IMR-90 (cell line): Measurements from ENCODE around the gene PCID2. TPM values are rescaled to one million over a fixed set of nuclear protein-coding genes. Genes with fewer than 3 reads are reported as not detected.

Experiments used
- ATAC-seq: fragments of 200-7000 bp; cut with Tn5 transposase; 2 replicates; pipeline ENCODE4 v1.9.1; 2020; ENCODE audit warnings: low read depth, mild to moderate bottlenecking, moderate library complexity
- BruUV-seq: library from RNA; stranded (reverse); fragments of 400-500 nt; replicated peaks from 2 replicates; lab custom pipeline; 2021; lab: Mats Ljungman, UMichigan
- CTCF ChIA-PET: fragments of 300-600 bp; formaldehyde crosslinking; extraction: SDS; loops from one replicate; lab custom pipeline; 2021; ENCODE audit warnings: antibody characterized with exemption; lab: Yijun Ruan, JAX
- POLR2A ChIA-PET: fragments of 300-600 bp; sonication (Branson Sonifier 250); formaldehyde crosslinking; loops from one replicate; lab custom pipeline; 2022; ENCODE audit warnings: antibody characterized with exemption; ENCODE audit not compliant: unreplicated experiment; lab: Charles Lee
- DNase-seq: peaks from one replicate; pipeline ENCODE4 v3.0.0; 2013
- H2AFZ ChIP-seq: replicated peaks from 2 replicates; pipeline ENCODE3; 2013; ENCODE audit warnings: low read length, mild to moderate bottlenecking; ENCODE audit not compliant: poor library complexity
- H2AK5ac ChIP-seq: 2 replicates; pipeline ENCODE4 v1.6.1; 2013; ENCODE audit warnings: low read depth, low read length, inconsistent platforms
- H2AK9ac ChIP-seq: replicated peaks from 2 replicates; pipeline ENCODE3; 2013; ENCODE audit warnings: mild to moderate bottlenecking, low read depth, low read length, moderate library complexity; ENCODE audit not compliant: poor library complexity
- H2BK120ac ChIP-seq: 2 replicates; pipeline ENCODE4 v1.6.1; 2013; ENCODE audit warnings: low read depth, low read length, inconsistent platforms
- H2BK15ac ChIP-seq: 3 replicates; pipeline ENCODE4 v1.6.1; 2013; ENCODE audit warnings: low read depth, low read length, inconsistent platforms
- H2BK20ac ChIP-seq: 2 replicates; pipeline ENCODE4 v1.6.1; 2013; ENCODE audit warnings: low read depth, mild to moderate bottlenecking, inconsistent platforms, low read length, moderate library complexity
- H2BK5ac ChIP-seq: 2 replicates; pipeline ENCODE4 v1.6.1; 2013; ENCODE audit warnings: mild to moderate bottlenecking, low read depth, low read length, inconsistent platforms; ENCODE audit not compliant: poor library complexity, severe bottlenecking
- H3K14ac ChIP-seq: replicated peaks from 2 replicates; pipeline ENCODE4 v1.6.1; 2013; ENCODE audit warnings: low read depth, low read length, inconsistent platforms
- H3K18ac ChIP-seq: 2 replicates; pipeline ENCODE4 v1.6.1; 2013; ENCODE audit warnings: low read depth, low read length, control low read depth
- H3K23ac ChIP-seq: 2 replicates; pipeline ENCODE4 v1.6.1; 2013; ENCODE audit warnings: low read depth, low read length, inconsistent platforms
- H3K27ac ChIP-seq: 2 replicates; pipeline ENCODE4 v1.5.1; 2013; ENCODE audit warnings: mild to moderate bottlenecking, control low read depth, low read length; ENCODE audit not compliant: insufficient read depth
- H3K27me3 ChIP-seq: 2 replicates; pipeline ENCODE4 v1.6.1; 2013; ENCODE audit warnings: low read length; ENCODE audit not compliant: control insufficient read depth, insufficient read depth
- H3K36me3 ChIP-seq: 2 replicates; pipeline ENCODE4 v1.6.1; 2013; ENCODE audit warnings: low read length, mixed read lengths; ENCODE audit not compliant: control insufficient read depth, insufficient read depth
- H3K4ac ChIP-seq: 2 replicates; pipeline ENCODE4 v1.6.1; 2013; ENCODE audit warnings: low read depth, low read length, inconsistent platforms
- H3K4me1 ChIP-seq: 2 replicates; pipeline ENCODE4 v1.6.1; 2013; ENCODE audit warnings: low read length, mixed read lengths; ENCODE audit not compliant: control insufficient read depth, insufficient read depth
- H3K4me2 ChIP-seq: 2 replicates; pipeline ENCODE4 v1.6.1; 2013; ENCODE audit warnings: low read depth, mild to moderate bottlenecking, control low read depth, low read length, moderate library complexity
- H3K4me3 ChIP-seq: 2 replicates; pipeline ENCODE4 v1.5.1; 2013; ENCODE audit warnings: low read depth, mild to moderate bottlenecking, control low read depth, low read length, moderate library complexity; ENCODE audit not compliant: insufficient read depth
- H3K56ac ChIP-seq: 2 replicates; pipeline ENCODE4 v1.6.1; 2013; ENCODE audit warnings: low read length, inconsistent platforms; ENCODE audit not compliant: insufficient read depth; ENCODE audit errors: extremely low read depth
- H3K79me1 ChIP-seq, 2 experiments: 2 replicates each; pipeline ENCODE4 v1.6.1; 2013; ENCODE audit warnings: low read length in 2 of 2, inconsistent platforms in 1 of 2, low read depth in 1 of 2
- H3K9ac ChIP-seq: 2 replicates; pipeline ENCODE4 v1.6.1; 2013; ENCODE audit warnings: low read depth, low read length, control low read depth
- H3K9me1 ChIP-seq: 2 replicates; pipeline ENCODE4 v1.6.1; 2013; ENCODE audit warnings: low read length, inconsistent platforms; ENCODE audit not compliant: insufficient read depth
- H3K9me3 ChIP-seq: 2 replicates; pipeline ENCODE4 v1.6.1; 2013; ENCODE audit warnings: low read length; ENCODE audit not compliant: control insufficient read depth, insufficient read depth
- H4K20me1 ChIP-seq: 2 replicates; pipeline ENCODE4 v1.6.1; 2013; ENCODE audit warnings: low read length, inconsistent platforms; ENCODE audit not compliant: insufficient read depth
- H4K5ac ChIP-seq: 2 replicates; pipeline ENCODE4 v1.6.1; 2013; ENCODE audit warnings: mild to moderate bottlenecking, low read depth, low read length, control low read depth
- H4K8ac ChIP-seq, 2 experiments: 2 replicates each; pipeline ENCODE4 v1.6.1; 2013; ENCODE audit warnings: low read depth in 2 of 2, low read length in 2 of 2, control low read depth in 1 of 2, inconsistent platforms in 1 of 2
- H4K91ac ChIP-seq: 2 replicates; pipeline ENCODE4 v1.6.1; 2013; ENCODE audit warnings: low read depth, low read length, inconsistent platforms; ENCODE audit not compliant: insufficient read depth
- BHLHE40 ChIP-seq: fragments of 150-350 bp; IDR thresholded peaks from 2 replicates; pipeline ENCODE4 v1.6.1; 2016; ENCODE audit warnings: mild to moderate bottlenecking, low read depth, low read length
- CEBPB ChIP-seq: IDR thresholded peaks from 2 replicates; pipeline ENCODE4 v1.6.1; 2012; ENCODE audit warnings: low read depth, low read length, improper control_type of control experiment
- CHD1 ChIP-seq: IDR thresholded peaks from 2 replicates; pipeline ENCODE4 v1.6.1; 2012; ENCODE audit warnings: low read depth, low read length, improper control_type of control experiment
- FOS ChIP-seq: fragments of 150-350 bp; IDR thresholded peaks from 2 replicates; pipeline ENCODE4 v1.6.1; 2016; ENCODE audit warnings: low read depth, low read length
- MAFK ChIP-seq: IDR thresholded peaks from 2 replicates; pipeline ENCODE4 v1.6.1; 2012; ENCODE audit warnings: low read depth, low read length, improper control_type of control experiment
- MAZ ChIP-seq: IDR thresholded peaks from 2 replicates; pipeline ENCODE4 v1.6.1; 2012; ENCODE audit warnings: low read depth, mild to moderate bottlenecking, low read length, improper control_type of control experiment, moderate library complexity, borderline replicate concordance
- MXI1 ChIP-seq: IDR thresholded peaks from 2 replicates; pipeline ENCODE4 v1.6.1; 2012; ENCODE audit warnings: low read depth, mild to moderate bottlenecking, low read length, moderate library complexity, borderline replicate concordance
- NFE2L2 ChIP-seq: fragments of 150-350 bp; IDR thresholded peaks from 2 replicates; pipeline ENCODE4 v1.6.1; 2016; ENCODE audit warnings: low read depth, mild to moderate bottlenecking, low read length
- POLR2A ChIP-seq: IDR thresholded peaks from 2 replicates; pipeline ENCODE4 v1.6.1; 2012; ENCODE audit warnings: mild to moderate bottlenecking, low read depth, low read length
- RAD21 ChIP-seq: IDR thresholded peaks from 2 replicates; pipeline ENCODE4 v1.6.1; 2012; ENCODE audit warnings: low read length, improper control_type of control experiment
- RCOR1 ChIP-seq: IDR thresholded peaks from 2 replicates; pipeline ENCODE4 v1.6.1; 2012; ENCODE audit warnings: mild to moderate bottlenecking, low read length, improper control_type of control experiment; ENCODE audit not compliant: insufficient replicate concordance
- RFX5 ChIP-seq: IDR thresholded peaks from 2 replicates; pipeline ENCODE4 v1.8.0; 2012; ENCODE audit warnings: low read depth, mild to moderate bottlenecking, low read length, moderate library complexity
- SMC3 ChIP-seq: fragments of 150-350 bp; IDR thresholded peaks from 2 replicates; pipeline ENCODE4 v1.6.1; 2016; ENCODE audit warnings: low read depth, mild to moderate bottlenecking, antibody characterized with exemption, low read length, moderate library complexity
- WGBS, 2 experiments: methylation state at CpG; one replicate each; pipeline versions ENCODE4 v1.1.5 to v1.1.7; 2013; ENCODE audit warnings: missing lambda C conversion rate in 2 of 2; ENCODE audit not compliant: insufficient read length in 1 of 2; ENCODE audit errors: extremely low coverage in 2 of 2; 5-methylcytosine and 5-hydroxymethylcytosine counted together
- dilution Hi-C: fragments of 300-500 bp; cut with HindIII; formaldehyde crosslinking; loops from one replicate; pipeline ENCODE4 v1.14.3; 2018; ENCODE audit warnings: low sequenced_read_pairs; ENCODE audit not compliant: unreplicated experiment
- in situ Hi-C: fragments of 300-500 bp; cut with MboI; formaldehyde crosslinking; loops from 3 replicates; pipeline ENCODE4 v1.14.3; 2019; ENCODE audit warnings: low sequenced_read_pairs, inconsistent platforms, mixed read lengths
- intact Hi-C: fragments of 100-400 bp; cut with micrococcal nuclease; formaldehyde crosslinking; loops from 2 replicates; pipeline ENCODE4 v1.10.0; 2022
- polyA plus RNA-seq, 3 experiments: library from polyadenylated mRNA; depleted of rRNA; stranded (reverse); fragments of >200 nt; gene quantifications; 2 replicates each; pipeline ENCODE4 v1.2.3, GENCODE V29; 2012; ENCODE audit warnings: low replicate concordance in 1 of 3
- total RNA-seq: library from RNA; depleted of rRNA; stranded (reverse); fragments of >200 nt; gene quantifications from 2 replicates; pipeline ENCODE4 v1.2.3, GENCODE V29; 2012
- TF ChIP-seq, protein P1 (sequence below): fragments of 150-350 bp; IDR thresholded peaks from 2 replicates; pipeline ENCODE4 v1.6.1; 2016; ENCODE audit warnings: low read depth, mild to moderate bottlenecking, low read length, moderate library complexity, borderline replicate concordance
- TF ChIP-seq, protein P2 (sequence below): fragments of 150-350 bp; IDR thresholded peaks from 2 replicates; pipeline ENCODE4 v1.6.1; 2017; ENCODE audit warnings: mild to moderate bottlenecking, antibody characterized with exemption, low read length, low read depth
- TF ChIP-seq, protein P3 (sequence below): conservative IDR thresholded peaks from 2 replicates; pipeline ENCODE4 v1.5.1; 2012; ENCODE audit warnings: mild to moderate bottlenecking, low read depth, low read length, improper control_type of control experiment

The PCID2 gene
- total and polyA plus RNA-seq, 2 of the 4 experiments (the other 2 are of a cell fraction): 83.5 to 90.9 TPM

DNA sequence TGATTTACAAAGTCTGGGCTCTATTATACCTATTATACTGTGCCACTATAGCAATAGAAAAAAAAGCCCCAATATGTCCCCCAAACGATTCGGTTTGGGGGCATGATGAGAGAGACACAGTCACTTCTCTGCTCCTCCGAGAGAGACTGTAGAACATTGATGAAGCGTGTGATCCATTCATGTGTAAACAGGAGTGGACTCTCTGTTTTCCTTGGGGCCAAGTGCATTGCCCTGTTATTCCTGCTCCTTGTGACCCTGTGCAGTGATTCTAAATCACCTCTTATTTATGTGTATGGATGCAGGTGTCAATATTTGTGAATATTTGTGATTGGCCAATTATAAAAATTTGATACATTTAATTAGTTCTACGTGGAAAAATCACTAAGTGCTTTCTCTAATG is 68.9 kb downstream of the PCID2 start:
- H3K9me3 ChIP-seq: no peaks in the 10 kb centered on the region
- no CpG with 5 or more reads among the region's 5 CpGs for WGBS, 2 experiments
- dilution Hi-C loops: no loop called here
- H3K27me3 ChIP-seq: peaks cover 4% of the 10 kb centered on the region; the same call in 1 of the 2 replicates
- H3K14ac ChIP-seq: no peak overlapping the region
- H2BK5ac ChIP-seq: no peak overlapping the region
- intact Hi-C loops: no loop called here
- CTCF ChIA-PET: no interaction called here
- 0 out of 2 replicates have a peak, but pooled peaks cover 1% of the 10 kb centered on the region for H3K36me3 ChIP-seq
- ATAC-seq (no peak), DNase-seq (no peak)
- no peak overlapping the region for H4K91ac ChIP-seq
- H3K56ac ChIP-seq: no peak overlapping the region
- H4K5ac ChIP-seq: no peak overlapping the region
- H3K79me1 ChIP-seq: no peaks in the 10 kb centered on the region
- H3K9me1 ChIP-seq: no peaks in the 10 kb centered on the region
- no peak overlapping the region for H2BK120ac ChIP-seq
- H3K27ac ChIP-seq: no peak overlapping the region
- H2AK5ac ChIP-seq: no peak overlapping the region
- H2BK20ac ChIP-seq: no peak overlapping the region
- no peak overlapping the region for H2AFZ ChIP-seq
- no peak overlapping the region for H2BK15ac ChIP-seq
- in situ Hi-C loops: no loop called here
- no peak overlapping the region for H3K9ac ChIP-seq
- H3K18ac ChIP-seq: no peak overlapping the region
- no peak overlapping the region for H3K4ac ChIP-seq
- no peaks in the 10 kb centered on the region for H4K20me1 ChIP-seq
- H3K4me1 ChIP-seq: no peaks in the 10 kb centered on the region
- no peak overlapping the region for H3K4me2 ChIP-seq
- no peak overlapping the region for H3K4me3 ChIP-seq
- H4K8ac ChIP-seq: no peak overlapping the region
- no TSS peak for BruUV-seq
- H2AK9ac ChIP-seq: no peak overlapping the region
- POLR2A ChIA-PET: no interaction called here
- no peak overlapping the region for H3K23ac ChIP-seq
- TF ChIP-seq RCOR1 (no peak), BHLHE40 (no peak), MXI1 (no peak), RFX5 (no peak), MAZ (no peak), RAD21 (no peak), NFE2L2 (no peak), FOS (no peak), MAFK (no peak), CEBPB (no peak), POLR2A (no peak), CHD1 (no peak), SMC3 (no peak)
- TF ChIP-seq, protein P1, sequence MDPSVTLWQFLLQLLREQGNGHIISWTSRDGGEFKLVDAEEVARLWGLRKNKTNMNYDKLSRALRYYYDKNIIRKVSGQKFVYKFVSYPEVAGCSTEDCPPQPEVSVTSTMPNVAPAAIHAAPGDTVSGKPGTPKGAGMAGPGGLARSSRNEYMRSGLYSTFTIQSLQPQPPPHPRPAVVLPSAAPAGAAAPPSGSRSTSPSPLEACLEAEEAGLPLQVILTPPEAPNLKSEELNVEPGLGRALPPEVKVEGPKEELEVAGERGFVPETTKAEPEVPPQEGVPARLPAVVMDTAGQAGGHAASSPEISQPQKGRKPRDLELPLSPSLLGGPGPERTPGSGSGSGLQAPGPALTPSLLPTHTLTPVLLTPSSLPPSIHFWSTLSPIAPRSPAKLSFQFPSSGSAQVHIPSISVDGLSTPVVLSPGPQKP: no peak
- TF ChIP-seq, protein P2, sequence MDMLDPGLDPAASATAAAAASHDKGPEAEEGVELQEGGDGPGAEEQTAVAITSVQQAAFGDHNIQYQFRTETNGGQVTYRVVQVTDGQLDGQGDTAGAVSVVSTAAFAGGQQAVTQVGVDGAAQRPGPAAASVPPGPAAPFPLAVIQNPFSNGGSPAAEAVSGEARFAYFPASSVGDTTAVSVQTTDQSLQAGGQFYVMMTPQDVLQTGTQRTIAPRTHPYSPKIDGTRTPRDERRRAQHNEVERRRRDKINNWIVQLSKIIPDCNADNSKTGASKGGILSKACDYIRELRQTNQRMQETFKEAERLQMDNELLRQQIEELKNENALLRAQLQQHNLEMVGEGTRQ: no peak
- TF ChIP-seq, protein P3, sequence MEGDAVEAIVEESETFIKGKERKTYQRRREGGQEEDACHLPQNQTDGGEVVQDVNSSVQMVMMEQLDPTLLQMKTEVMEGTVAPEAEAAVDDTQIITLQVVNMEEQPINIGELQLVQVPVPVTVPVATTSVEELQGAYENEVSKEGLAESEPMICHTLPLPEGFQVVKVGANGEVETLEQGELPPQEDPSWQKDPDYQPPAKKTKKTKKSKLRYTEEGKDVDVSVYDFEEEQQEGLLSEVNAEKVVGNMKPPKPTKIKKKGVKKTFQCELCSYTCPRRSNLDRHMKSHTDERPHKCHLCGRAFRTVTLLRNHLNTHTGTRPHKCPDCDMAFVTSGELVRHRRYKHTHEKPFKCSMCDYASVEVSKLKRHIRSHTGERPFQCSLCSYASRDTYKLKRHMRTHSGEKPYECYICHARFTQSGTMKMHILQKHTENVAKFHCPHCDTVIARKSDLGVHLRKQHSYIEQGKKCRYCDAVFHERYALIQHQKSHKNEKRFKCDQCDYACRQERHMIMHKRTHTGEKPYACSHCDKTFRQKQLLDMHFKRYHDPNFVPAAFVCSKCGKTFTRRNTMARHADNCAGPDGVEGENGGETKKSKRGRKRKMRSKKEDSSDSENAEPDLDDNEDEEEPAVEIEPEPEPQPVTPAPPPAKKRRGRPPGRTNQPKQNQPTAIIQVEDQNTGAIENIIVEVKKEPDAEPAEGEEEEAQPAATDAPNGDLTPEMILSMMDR: no peak
